Measurements from ENCODE around the gene MBTPS1. TPM values are rescaled to one million over a fixed set of nuclear protein-coding genes. Genes with fewer than 3 reads are reported as not detected.

Gene MBTPS1
- total RNA-seq, 5 donors from 2014 or later (not counting 1 experiment from before 2014, with no cell fraction given): 122 to 142 (median 131) TPM

- no peak for ATAC-seq (replicated peaks in 1 of 4)
- H3K36me3 ChIP-seq (ENCODE audit: control insufficient read depth in 2 of 2, extremely low read depth in 1 of 2, insufficient read depth in 1 of 2, low read length in 1 of 2): peaks cover 55 to 96% of the 10 kb centered on the region in 2 donors
- ChIA-PET POLR2A (no interaction called here), CTCF (no interaction called here)
- H3K4me1 ChIP-seq (ENCODE audit: control insufficient read depth in 1 of 2, extremely low read depth in 1 of 2, insufficient read depth in 2 of 2, low read length in 2 of 2): no peaks in the 10 kb centered on the region
- Mint-ChIP-seq H3K27me3 (no peaks in the 10 kb centered on the region), H3K27ac (no peak overlapping the region), H3K36me3 (peaks cover 71% of the 10 kb centered on the region), H3K4me1 (no peaks in the 10 kb centered on the region), H3K9me3 (no peaks in the 10 kb centered on the region), H3K4me3 (no peak overlapping the region)
- no peak overlapping the region for H3K4me3 ChIP-seq (ENCODE audit: control insufficient read depth in 1 of 2, extremely low read depth in 1 of 2, low read length in 1 of 2)
- no peaks in the 10 kb centered on the region for H3K9me3 ChIP-seq
- no peak for DNase-seq
- 90% methylated on average over 3 of the region's 7 CpGs for WGBS (ENCODE audit: insufficient coverage)
- H3K27me3 ChIP-seq (replicated peaks in 1 of 2; ENCODE audit: control insufficient read depth in 2 of 2, extremely low read depth in 1 of 2, insufficient read depth in 2 of 2, low read length in 1 of 2): no peaks in the 10 kb centered on the region
- no peak overlapping the region for H3K27ac ChIP-seq (ENCODE audit: low read length)
These were observed 59.8 kb downstream of the MBTPS1 start for GRCh38 chr16:84056933-84057332.

GRCh38 chr16:84055801-84056634 is 60.7 kb downstream of the MBTPS1 start:
- POLR2A ChIA-PET: no interaction called here
- H3K36me3 ChIP-seq (ENCODE audit: control insufficient read depth in 2 of 2, extremely low read depth in 1 of 2, insufficient read depth in 1 of 2, low read length in 1 of 2): peaks cover 55 to 87% of the 10 kb centered on the region in 2 donors
- no peaks in the 10 kb centered on the region for H3K27me3 ChIP-seq (replicated peaks in 1 of 2; ENCODE audit: control insufficient read depth in 2 of 2, extremely low read depth in 1 of 2, insufficient read depth in 2 of 2, low read length in 1 of 2)
- CTCF ChIA-PET: no interaction called here
- DNase-seq (no peak), ATAC-seq (replicated peaks in 1 of 4) (no peak)
- no peaks in the 10 kb centered on the region for H3K9me3 ChIP-seq
- H3K27me3 Mint-ChIP-seq: no peaks in the 10 kb centered on the region
- H3K36me3 Mint-ChIP-seq: peaks cover 71% of the 10 kb centered on the region
- H3K9me3 Mint-ChIP-seq: no peaks in the 10 kb centered on the region
- no peaks in the 10 kb centered on the region for H3K4me1 ChIP-seq (ENCODE audit: control insufficient read depth in 1 of 2, extremely low read depth in 1 of 2, insufficient read depth in 2 of 2, low read length in 2 of 2)
- H3K27ac Mint-ChIP-seq: no peak overlapping the region
- H3K4me1 Mint-ChIP-seq: no peaks in the 10 kb centered on the region
- no peak overlapping the region for H3K27ac ChIP-seq (ENCODE audit: low read length)
- 97% methylated on average over 15 of the region's 19 CpGs for WGBS (ENCODE audit: insufficient coverage)
- no peak overlapping the region for H3K4me3 ChIP-seq (ENCODE audit: control insufficient read depth in 1 of 2, extremely low read depth in 1 of 2, low read length in 1 of 2)
- no peak overlapping the region for H3K4me3 Mint-ChIP-seq

GRCh38 chr16:84055366-84055765 is 61.4 kb downstream of the MBTPS1 start:
- Histone ChIP-seq H3K9me3 (no peaks in the 10 kb centered on the region), H3K36me3 (ENCODE audit: control insufficient read depth in 2 of 2, extremely low read depth in 1 of 2, insufficient read depth in 1 of 2, low read length in 1 of 2) (peaks cover 55 to 83% of the 10 kb centered on the region in 2 donors), H3K4me3 (ENCODE audit: control insufficient read depth in 1 of 2, extremely low read depth in 1 of 2, low read length in 1 of 2) (no peak overlapping the region), H3K27me3 (replicated peaks in 1 of 2; ENCODE audit: control insufficient read depth in 2 of 2, extremely low read depth in 1 of 2, insufficient read depth in 2 of 2, low read length in 1 of 2) (no peaks in the 10 kb centered on the region), H3K4me1 (ENCODE audit: control insufficient read depth in 1 of 2, extremely low read depth in 1 of 2, insufficient read depth in 2 of 2, low read length in 2 of 2) (no peaks in the 10 kb centered on the region), H3K27ac (ENCODE audit: low read length) (no peak overlapping the region)
- Mint-ChIP-seq H3K4me1 (no peaks in the 10 kb centered on the region), H3K27me3 (no peaks in the 10 kb centered on the region), H3K27ac (no peak overlapping the region), H3K9me3 (no peaks in the 10 kb centered on the region), H3K36me3 (peaks cover 73% of the 10 kb centered on the region), H3K4me3 (no peak overlapping the region)
- WGBS (ENCODE audit: insufficient coverage): 100% methylated on average over 2 of the region's 5 CpGs
- ChIA-PET CTCF (interaction anchor here in 1 of 2 donors (0.6 kb wide), 1 partner anchor 155 kb away, joined by 3 read pairs; no protein-coding TSS in a partner anchor), POLR2A (no interaction called here)
- no peak for DNase-seq
- no peak for ATAC-seq (replicated peaks in 1 of 4)

- Histone ChIP-seq H3K27me3 (replicated peaks in 1 of 2; ENCODE audit: control insufficient read depth in 2 of 2, extremely low read depth in 1 of 2, insufficient read depth in 2 of 2, low read length in 1 of 2) (no peaks in the 10 kb centered on the region), H3K36me3 (ENCODE audit: control insufficient read depth in 2 of 2, extremely low read depth in 1 of 2, insufficient read depth in 1 of 2, low read length in 1 of 2) (peaks cover 55 to 82% of the 10 kb centered on the region in 2 donors), H3K4me1 (ENCODE audit: control insufficient read depth in 1 of 2, extremely low read depth in 1 of 2, insufficient read depth in 2 of 2, low read length in 2 of 2) (no peaks in the 10 kb centered on the region), H3K9me3 (no peaks in the 10 kb centered on the region), H3K4me3 (ENCODE audit: control insufficient read depth in 1 of 2, extremely low read depth in 1 of 2, low read length in 1 of 2) (no peak overlapping the region), H3K27ac (ENCODE audit: low read length) (no peak overlapping the region)
- 95% methylated on average over 11 of the region's 13 CpGs for WGBS (ENCODE audit: insufficient coverage)
- ChIA-PET POLR2A (no interaction called here), CTCF (interaction anchor here in 1 of 2 donors (0.6 kb wide), 1 partner anchor 155 kb away, joined by 3 read pairs; no protein-coding TSS in a partner anchor)
- H3K4me1 Mint-ChIP-seq: no peaks in the 10 kb centered on the region
- no peaks in the 10 kb centered on the region for H3K9me3 Mint-ChIP-seq
- no peak for ATAC-seq (replicated peaks in 1 of 4)
- H3K27me3 Mint-ChIP-seq: no peaks in the 10 kb centered on the region
- no peak overlapping the region for H3K4me3 Mint-ChIP-seq
- H3K36me3 Mint-ChIP-seq: peaks cover 74% of the 10 kb centered on the region
- H3K27ac Mint-ChIP-seq: no peak overlapping the region
- no peak for DNase-seq
These were observed 61.8 kb downstream of the MBTPS1 start for GRCh38 chr16:84054916-84055315.

GRCh38 chr16:84054271-84054670 is 62.5 kb downstream of the MBTPS1 start:
- ChIA-PET CTCF (no interaction called here), POLR2A (no interaction called here)

GRCh38 chr16:84053237-84053636 is 63.5 kb downstream of the MBTPS1 start:
- Histone ChIP-seq H3K4me3 (ENCODE audit: control insufficient read depth in 1 of 2, extremely low read depth in 1 of 2, low read length in 1 of 2) (no peak overlapping the region), H3K27ac (ENCODE audit: low read length) (no peak overlapping the region), H3K9me3 (no peaks in the 10 kb centered on the region), H3K36me3 (ENCODE audit: control insufficient read depth in 2 of 2, extremely low read depth in 1 of 2, insufficient read depth in 1 of 2, low read length in 1 of 2) (peaks cover 48 to 78% of the 10 kb centered on the region in 2 donors), H3K4me1 (ENCODE audit: control insufficient read depth in 1 of 2, extremely low read depth in 1 of 2, insufficient read depth in 2 of 2, low read length in 2 of 2) (no peaks in the 10 kb centered on the region), H3K27me3 (replicated peaks in 1 of 2; ENCODE audit: control insufficient read depth in 2 of 2, extremely low read depth in 1 of 2, insufficient read depth in 2 of 2, low read length in 1 of 2) (no peaks in the 10 kb centered on the region)
- Mint-ChIP-seq H3K4me3 (no peak overlapping the region), H3K36me3 (peaks cover 63% of the 10 kb centered on the region), H3K4me1 (no peaks in the 10 kb centered on the region), H3K27me3 (no peaks in the 10 kb centered on the region), H3K9me3 (no peaks in the 10 kb centered on the region), H3K27ac (no peak overlapping the region)
- 85% methylated on average over 11 of the region's 13 CpGs for WGBS (ENCODE audit: insufficient coverage)
- ATAC-seq (replicated peaks in 1 of 4) (no peak), DNase-seq (no peak)
- CTCF ChIA-PET: no interaction called here
- POLR2A ChIA-PET: no interaction called here

More at GRCh38 chr16:84054271-84054670, 62.5 kb downstream of the MBTPS1 start:
- WGBS (ENCODE audit: insufficient coverage): over 99% methylated on average over 16 of the region's 16 CpGs
- DNase-seq (no peak), ATAC-seq (replicated peaks in 1 of 4) (no peak)
- Histone ChIP-seq H3K27ac (ENCODE audit: low read length) (no peak overlapping the region), H3K9me3 (no peaks in the 10 kb centered on the region), H3K27me3 (replicated peaks in 1 of 2; ENCODE audit: control insufficient read depth in 2 of 2, extremely low read depth in 1 of 2, insufficient read depth in 2 of 2, low read length in 1 of 2) (no peaks in the 10 kb centered on the region), H3K36me3 (ENCODE audit: control insufficient read depth in 2 of 2, extremely low read depth in 1 of 2, insufficient read depth in 1 of 2, low read length in 1 of 2) (peaks cover 55 to 82% of the 10 kb centered on the region in 2 donors), H3K4me3 (ENCODE audit: control insufficient read depth in 1 of 2, extremely low read depth in 1 of 2, low read length in 1 of 2) (no peak overlapping the region), H3K4me1 (ENCODE audit: control insufficient read depth in 1 of 2, extremely low read depth in 1 of 2, insufficient read depth in 2 of 2, low read length in 2 of 2) (no peaks in the 10 kb centered on the region)
- H3K27ac Mint-ChIP-seq: no peak overlapping the region
- H3K36me3 Mint-ChIP-seq: peaks cover 68% of the 10 kb centered on the region
- H3K4me3 Mint-ChIP-seq: no peak overlapping the region
- no peaks in the 10 kb centered on the region for H3K4me1 Mint-ChIP-seq
- H3K9me3 Mint-ChIP-seq: no peaks in the 10 kb centered on the region
- no peaks in the 10 kb centered on the region for H3K27me3 Mint-ChIP-seq

All from T-cell (primary cell).